Measurements from ENCODE around the gene DNAH10.

The DNAH10 gene

GRCh38 chr12:123979566-123979965 is 217.5 kb downstream of the DNAH10 start:
- DNase-seq (ENCODE audit: low read depth, low spot score) = no peak
- H3K27ac ChIP-seq = no peak overlapping the region

DNA sequence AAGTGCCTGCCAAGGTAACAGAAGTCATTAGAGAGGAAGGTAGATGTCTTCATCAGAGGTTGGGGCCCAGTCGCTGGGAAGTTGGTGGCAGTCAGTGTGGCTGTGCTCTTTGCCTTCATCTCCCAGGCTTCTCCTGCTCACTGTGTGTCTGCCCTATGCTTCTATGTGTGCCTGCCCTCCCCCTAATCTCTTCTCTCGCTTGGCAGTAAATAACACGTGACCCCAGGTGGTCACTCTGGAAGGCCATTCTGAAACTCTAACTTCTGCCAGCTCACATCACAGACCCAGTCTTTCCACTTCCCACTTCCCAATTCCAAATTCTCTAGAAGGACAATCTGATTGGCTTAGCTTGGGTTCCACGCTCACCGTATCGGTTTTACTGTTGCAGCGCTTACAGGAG is 220.2 kb downstream of the DNAH10 start:
- no peak overlapping the region for H3K27ac ChIP-seq

GRCh38 chr12:123983822-123984485 is 221.9 kb downstream of the DNAH10 start:
- no peak overlapping the region for H3K27ac ChIP-seq
- no peak for DNase-seq (ENCODE audit: low read depth, low spot score)

More for the DNA sequence above, 220.2 kb downstream of the DNAH10 start:
- DNase-seq (ENCODE audit: low read depth, low spot score) = no peak

- no peak for DNase-seq (ENCODE audit: low read depth, low spot score)
- H3K27ac ChIP-seq = no peak overlapping the region
These were observed 222.8 kb downstream of the DNAH10 start for GRCh38 chr12:123984903-123985302.

All from epithelial cell of prostate (primary cell).